HG03159 (cell line): ENCODE data around the gene REV3L.

Experiments
- ATAC-seq: cut with Tn5 transposase; IDR thresholded peaks from one replicate; pipeline ENCODE4 v1.9.1; 2021; ENCODE audit warnings: mild to moderate bottlenecking, moderate library complexity; ENCODE audit not compliant: unreplicated experiment

Gene REV3L

GRCh38 chr6:111471958-111472357 is 11.1 kb downstream of the REV3L start:
- no peak for ATAC-seq

GRCh38 chr6:111471533-111471932 is 11.5 kb downstream of the REV3L start:
- no peak for ATAC-seq

DNA sequence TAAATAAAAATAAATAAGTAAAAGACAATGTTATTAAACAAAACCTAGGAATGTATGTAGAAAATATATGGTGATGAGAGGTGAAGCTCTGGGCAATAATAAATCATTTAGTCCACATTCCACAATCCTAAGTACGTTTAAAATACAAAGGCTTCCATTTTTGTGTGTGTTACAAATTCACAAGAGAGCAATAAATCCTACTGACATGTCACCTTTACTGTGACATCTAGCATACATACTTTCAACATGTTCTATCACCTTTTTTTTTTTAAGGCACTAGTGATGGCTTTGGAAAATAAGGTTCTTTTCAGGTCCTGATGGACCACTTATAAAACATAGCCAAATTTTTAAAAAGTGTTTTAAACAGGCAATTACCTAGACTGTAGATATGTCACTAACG is 12.0 kb downstream of the REV3L start:
- no peak for ATAC-seq

- ATAC-seq: no peak
Observed at GRCh38 chr6:111469543-111469942, 13.5 kb downstream of the REV3L start.

DNA sequence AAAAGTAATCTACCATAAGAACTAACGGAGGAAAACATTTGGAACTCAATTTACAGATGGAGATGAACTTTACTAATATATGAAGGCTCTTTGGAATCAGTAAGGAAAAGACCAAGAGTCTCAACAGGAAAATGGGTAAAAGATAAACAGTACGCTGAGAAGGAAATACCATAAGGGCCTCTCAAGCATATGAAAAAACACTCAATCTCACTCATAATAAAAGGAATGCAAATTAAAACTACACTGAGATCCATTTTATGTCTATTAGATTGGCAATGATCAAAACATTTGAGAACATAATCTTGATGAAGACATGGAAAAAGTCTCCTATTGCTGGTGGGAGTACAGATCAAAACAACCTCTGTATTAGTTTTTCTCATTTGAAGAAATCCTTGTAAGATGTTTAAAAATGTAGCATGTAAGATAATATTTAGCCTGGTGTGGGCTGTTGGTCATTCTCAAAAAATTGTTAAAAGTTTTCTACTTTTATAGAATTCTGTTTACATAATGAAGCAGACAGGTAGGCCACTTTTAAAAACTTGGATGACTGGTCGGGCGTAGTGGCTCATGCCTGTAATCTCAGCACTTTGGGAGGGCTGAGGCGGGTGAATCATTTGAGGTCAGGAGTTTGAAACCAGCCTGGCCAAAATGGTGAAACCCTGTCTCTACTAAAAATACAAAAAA is 14.5 kb downstream of the REV3L start:
- ATAC-seq: no peak

DNA sequence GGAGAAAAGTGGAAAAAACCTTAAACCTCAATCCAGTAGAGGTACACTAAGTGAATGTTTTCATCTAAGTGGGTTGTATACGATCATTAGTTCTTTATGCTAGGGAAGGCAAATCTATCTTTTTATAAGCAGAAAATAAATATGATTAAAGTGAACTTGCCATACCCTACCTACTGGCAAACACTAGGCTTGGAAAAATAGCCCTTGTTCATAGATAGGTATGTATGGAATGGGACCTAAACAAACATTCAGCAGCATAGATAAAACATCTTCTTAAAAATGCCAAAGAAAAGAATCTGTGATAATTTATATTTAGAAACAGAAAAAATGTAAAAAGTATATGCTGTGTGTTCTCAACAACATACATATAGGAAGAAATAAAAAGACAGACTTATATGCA is 18.8 kb downstream of the REV3L start:
- ATAC-seq: no peak

DNA sequence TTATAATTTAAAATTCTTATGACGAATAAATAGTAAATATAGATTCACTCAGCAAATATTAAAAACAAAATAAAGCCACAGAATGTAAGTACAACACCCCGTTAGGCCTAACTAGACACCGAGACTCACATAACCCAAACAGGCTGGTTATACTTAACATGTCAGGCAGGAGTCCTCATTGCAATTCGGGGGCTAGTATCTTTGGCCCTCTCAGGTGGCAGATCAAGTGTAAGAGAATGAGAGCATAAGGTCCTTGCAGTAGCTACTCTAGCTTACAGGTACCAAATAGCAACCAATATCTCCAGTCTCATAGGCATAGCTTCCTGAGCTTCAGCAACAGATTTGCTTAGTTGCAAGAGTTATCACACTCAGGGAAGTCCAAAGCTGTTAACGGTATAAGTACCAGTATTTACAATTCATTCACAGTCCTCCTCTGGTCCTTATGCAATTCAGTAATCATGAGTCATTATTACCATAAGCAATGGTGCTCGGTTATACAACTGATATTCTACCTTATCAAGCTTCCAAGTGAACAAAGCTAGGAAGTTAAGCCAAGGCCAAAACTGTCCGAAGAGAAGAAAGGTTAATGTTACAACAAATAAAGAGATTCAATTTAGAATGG is 20.1 kb downstream of the REV3L start:
- ATAC-seq: no peak

DNA sequence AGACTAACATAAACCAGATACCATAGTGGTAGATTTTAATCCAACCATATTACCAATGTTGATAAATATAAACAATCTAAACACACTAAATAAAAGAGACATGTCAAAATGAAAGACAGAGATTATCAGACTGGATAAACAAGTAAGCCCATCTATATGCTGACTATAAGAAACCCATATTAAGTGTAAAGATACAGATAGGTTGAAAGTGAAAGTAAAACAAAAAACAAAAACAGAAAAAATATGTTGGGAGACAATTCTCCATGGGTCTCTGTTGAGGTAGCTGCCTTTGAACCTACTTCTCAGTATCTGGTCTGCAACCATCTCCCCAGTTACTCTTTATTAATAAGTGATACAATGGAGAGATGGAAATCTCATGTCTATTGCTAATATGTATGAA is 21.2 kb downstream of the REV3L start:
- ATAC-seq: no peak

DNA sequence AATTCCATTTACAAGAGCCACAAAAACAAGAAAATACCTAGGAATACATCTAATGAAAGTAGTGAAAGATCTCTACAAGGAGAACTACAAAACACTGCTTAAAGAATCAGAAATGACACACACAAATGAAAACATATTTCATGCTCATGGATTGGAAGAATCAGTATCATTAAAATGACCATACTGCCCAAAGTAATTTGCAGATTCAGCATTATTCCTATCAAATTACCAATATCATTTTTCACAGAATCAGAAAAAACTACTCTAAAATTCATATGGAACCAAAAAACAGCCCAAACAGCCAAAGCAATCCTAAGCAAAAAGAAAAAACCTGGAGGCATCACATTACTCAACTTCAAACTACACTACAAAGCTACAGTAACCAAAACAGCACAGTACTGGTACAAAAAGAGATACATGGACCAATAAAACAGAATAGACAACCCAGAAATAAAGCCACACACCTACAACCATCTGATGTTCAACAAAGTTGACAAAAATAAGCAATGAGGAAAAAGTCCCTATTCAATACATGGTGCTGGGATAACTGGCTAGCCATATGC is 24.3 kb downstream of the REV3L start:
- ATAC-seq: no peak

DNA sequence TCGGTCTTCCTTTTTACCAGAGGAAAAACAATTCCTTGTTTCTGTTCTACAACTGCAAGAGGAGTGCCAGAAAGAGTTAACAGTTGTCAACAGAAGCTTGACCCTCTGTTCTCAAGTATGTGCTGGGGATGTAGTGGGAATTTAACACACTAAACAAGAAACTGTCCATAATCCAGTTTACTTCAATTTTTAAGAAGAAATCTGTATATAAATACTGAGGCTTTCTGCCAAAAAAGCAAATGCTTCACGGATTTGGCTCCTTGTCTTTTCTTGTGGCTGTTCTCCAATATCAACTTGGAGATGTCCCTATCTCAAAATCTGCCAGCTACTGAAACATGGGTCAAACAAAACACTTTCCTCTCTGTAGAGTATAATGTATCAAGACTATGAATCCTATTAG is 26.8 kb downstream of the REV3L start:
- no peak for ATAC-seq

- no peak for ATAC-seq
Observed at GRCh38 chr6:111450636-111451035, 32.4 kb downstream of the REV3L start.

DNA sequence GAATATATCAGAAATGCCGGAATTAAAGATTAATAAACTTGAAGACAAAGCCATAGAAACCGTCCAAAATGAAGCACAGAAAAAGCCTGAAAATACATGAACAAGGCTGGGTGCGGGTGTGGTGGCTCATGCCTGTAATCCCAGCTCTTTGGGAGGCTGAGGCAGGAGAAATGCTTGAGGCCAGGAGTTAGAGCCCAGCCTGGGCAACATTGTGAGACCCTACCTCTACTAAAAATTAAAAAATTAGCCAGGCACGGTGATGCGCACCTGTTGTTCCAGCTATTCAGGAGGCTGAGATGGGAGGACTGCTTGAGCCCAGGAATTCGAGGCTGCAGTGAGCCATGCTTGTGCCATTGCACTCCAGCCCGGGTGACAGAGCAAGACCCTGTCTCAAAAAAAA is 32.9 kb downstream of the REV3L start:
- no peak for ATAC-seq

DNA sequence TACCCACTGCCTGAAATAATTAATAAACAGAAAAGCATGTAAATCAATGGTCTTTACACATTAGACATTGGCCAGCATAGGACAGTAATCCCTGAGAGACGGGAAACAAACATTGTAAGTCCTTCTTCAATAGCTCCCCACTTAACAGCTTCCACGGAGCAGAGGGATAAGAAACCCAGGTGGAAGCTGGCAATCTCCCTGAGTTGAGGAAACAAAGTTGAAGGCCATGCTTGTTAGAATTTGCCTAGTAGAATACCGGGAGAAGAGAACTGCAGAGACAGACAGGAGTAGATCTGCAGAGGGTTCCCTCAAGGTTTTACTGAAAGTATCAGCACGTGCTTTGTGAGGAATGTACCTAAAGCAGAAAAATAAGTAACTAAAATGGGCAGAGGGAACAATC is 33.9 kb downstream of the REV3L start:
- ATAC-seq: no peak

GRCh38 chr6:111447051-111447450 is 36.0 kb downstream of the REV3L start:
- ATAC-seq: no peak

GRCh38 chr6:111445861-111446267 is 37.2 kb downstream of the REV3L start:
- ATAC-seq: no peak

- no peak for ATAC-seq
Observed at GRCh38 chr6:111444794-111445193, 38.2 kb downstream of the REV3L start.

GRCh38 chr6:111441678-111442243 is 41.3 kb downstream of the REV3L start:
- no peak for ATAC-seq

GRCh38 chr6:111439171-111439570 is 43.8 kb downstream of the REV3L start:
- ATAC-seq: no peak

- no peak for ATAC-seq
Observed at GRCh38 chr6:111437573-111437972, 45.4 kb downstream of the REV3L start.

DNA sequence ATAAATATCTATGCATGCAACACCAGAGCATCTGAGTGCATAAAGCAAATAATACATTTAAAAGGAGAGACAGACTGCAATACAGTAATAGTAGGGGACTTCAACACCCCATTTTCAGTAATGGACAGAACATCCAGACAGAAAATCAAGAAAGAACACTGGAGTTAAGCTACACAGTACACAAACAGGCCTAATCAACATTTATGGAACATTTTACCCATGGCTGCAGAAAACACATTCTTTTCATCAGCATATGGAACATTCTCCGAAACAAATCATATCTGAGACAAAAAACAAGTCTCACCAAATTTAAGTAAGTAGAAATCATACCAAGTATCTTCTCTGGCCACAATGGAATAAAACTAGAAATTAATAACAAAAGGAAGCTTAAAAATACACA is 50.5 kb downstream of the REV3L start:
- no peak for ATAC-seq

DNA sequence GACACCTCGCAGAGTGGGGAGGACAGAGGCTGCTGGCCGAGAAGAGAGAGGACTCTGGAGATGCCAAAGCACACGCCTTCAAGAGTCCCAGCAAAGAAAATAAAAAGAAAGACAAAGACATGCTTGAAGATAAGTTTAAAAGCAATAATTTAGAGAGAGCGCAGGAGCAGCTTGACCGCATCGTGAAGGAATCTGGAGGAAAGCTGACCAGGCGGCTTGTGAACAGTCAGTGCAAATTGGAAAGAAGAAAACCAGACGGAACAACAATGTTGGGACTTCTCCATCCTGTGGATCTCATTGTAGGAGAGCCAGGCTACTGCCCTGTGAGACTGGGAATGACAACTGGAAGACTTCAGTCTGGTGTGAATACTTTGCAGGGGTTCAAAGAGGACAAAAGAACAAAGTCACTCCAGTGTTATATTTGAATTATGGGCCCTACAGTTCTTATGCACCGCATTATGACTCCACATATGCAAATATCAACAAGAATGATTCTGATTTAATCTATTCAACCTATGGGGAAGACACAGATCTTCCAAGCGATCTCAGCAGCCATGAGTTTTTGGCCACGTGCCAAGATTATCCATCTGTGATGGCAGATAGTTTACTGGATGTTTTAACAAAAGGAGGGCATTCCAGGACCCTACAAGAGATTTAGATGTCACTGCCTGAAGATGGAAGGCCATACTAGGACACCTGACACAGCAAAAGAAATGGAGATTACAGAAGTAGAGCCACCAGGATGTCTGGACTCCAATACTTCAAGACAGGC is 52.2 kb downstream of the REV3L start:
- ATAC-seq: no peak

- no peak for ATAC-seq
Observed at GRCh38 chr6:111429571-111429970, 53.4 kb downstream of the REV3L start.
